Keratinocyte (primary cell): ENCODE data around the gene GJD2. TPM values are rescaled to one million over a fixed set of nuclear protein-coding genes. Genes with fewer than 3 reads are reported as not detected.
A peak's percentile ranks its signal among the peaks of the same experiment; 100 is the strongest.

Experiments
- DNase-seq: peaks from one replicate; pipeline ENCODE4 v3.0.0-alpha.2; 2011; ENCODE audit warnings: low read depth, missing footprints, low spot score
- FAIRE-seq: peaks from 2 replicates; lab custom pipeline; 2011; peaks lifted over from hg19 to GRCh38; lab: Jason Lieb, UNC
- H2AFZ ChIP-seq: 2 replicates; pipeline ENCODE4 v1.6.0; 2012; ENCODE audit warnings: low read length, control low read depth, inconsistent platforms; ENCODE audit not compliant: control insufficient read depth
- H3K27ac ChIP-seq: 2 replicates; pipeline ENCODE4 v1.5.1; 2011; ENCODE audit warnings: low read length; ENCODE audit not compliant: control insufficient read depth, insufficient read depth
- H3K27me3 ChIP-seq: 3 replicates; pipeline ENCODE4 v1.6.0; 2011; ENCODE audit warnings: low read length; ENCODE audit not compliant: control insufficient read depth, insufficient read depth; ENCODE audit errors: extremely low read depth
- H3K36me3 ChIP-seq, 2 experiments: 2 replicates in 1 of 2; 3 replicates in 1 of 2; pipeline ENCODE4 v1.5.1; 2011; ENCODE audit warnings: low read length in 2 of 2, mild to moderate bottlenecking in 1 of 2; ENCODE audit not compliant: control insufficient read depth in 2 of 2, insufficient read depth in 2 of 2; ENCODE audit errors: extremely low read depth in 1 of 2
- H3K4me1 ChIP-seq: 3 replicates; pipeline ENCODE4 v1.5.1; 2011; ENCODE audit warnings: low read length; ENCODE audit not compliant: control insufficient read depth, insufficient read depth; ENCODE audit errors: extremely low read depth
- H3K4me2 ChIP-seq: 3 replicates; pipeline ENCODE4 v1.6.0; 2011; ENCODE audit warnings: low read depth, low read length; ENCODE audit not compliant: control insufficient read depth, insufficient read depth; ENCODE audit errors: extremely low read depth
- H3K4me3 ChIP-seq, 3 experiments: fragments of 200-600 bp in 1 of 3; sonication (generic) in 1 of 3; 2 replicates in 2 of 3; 3 replicates in 1 of 3; pipeline ENCODE4 v1.5.1; 2011 to 2016; ENCODE audit warnings: low read length in 3 of 3, mild to moderate bottlenecking in 3 of 3, control low read depth in 2 of 3, inconsistent platforms in 1 of 3, low read depth in 1 of 3, mixed read lengths in 1 of 3, mixed run types in 1 of 3, moderate library complexity in 1 of 3; ENCODE audit not compliant: control insufficient read depth in 2 of 3, insufficient read depth in 2 of 3; ENCODE audit errors: extremely low read depth in 1 of 3
- H3K79me2 ChIP-seq: 2 replicates; pipeline ENCODE4 v1.6.0; 2012; ENCODE audit warnings: low read length; ENCODE audit not compliant: control insufficient read depth, insufficient read depth
- H3K9ac ChIP-seq: 3 replicates; pipeline ENCODE4 v1.6.0; 2011; ENCODE audit warnings: low read length; ENCODE audit not compliant: control insufficient read depth, insufficient read depth; ENCODE audit errors: extremely low read depth
- H3K9me1 ChIP-seq: 3 replicates; pipeline ENCODE4 v1.6.0; 2011; ENCODE audit warnings: low read length; ENCODE audit not compliant: control insufficient read depth, insufficient read depth; ENCODE audit errors: extremely low read depth
- H3K9me3 ChIP-seq: 2 replicates; pipeline ENCODE4 v1.5.1; 2012; ENCODE audit warnings: low read depth, low read length; ENCODE audit not compliant: control insufficient read depth
- H4K20me1 ChIP-seq: 3 replicates; pipeline ENCODE4 v1.6.0; 2011; ENCODE audit warnings: low read length; ENCODE audit not compliant: control insufficient read depth, insufficient read depth; ENCODE audit errors: extremely low read depth
- EZH2 ChIP-seq: IDR thresholded peaks from one replicate; pipeline ENCODE4 v1.6.1; 2012; ENCODE audit warnings: inconsistent platforms, mild to moderate bottlenecking, low read length, moderate library complexity
- dilution Hi-C: fragments of 300-500 bp; cut with MboI; formaldehyde crosslinking; loops from one replicate; pipeline ENCODE4 v1.7.0; 2020; ENCODE audit warnings: low sequenced_read_pairs; ENCODE audit not compliant: extremely low pct_ligation_motif_present
- polyA plus RNA-seq, 5 experiments: library from polyadenylated mRNA; depleted of rRNA in 3 of 5; stranded (reverse) in 3 of 5; stranded (forward) in 1 of 5; unstranded in 1 of 5; fragments of >200 nt; gene quantifications; 1 replicate in 1 of 5; 2 replicates in 3 of 5; 3 replicates in 1 of 5; pipeline versions ENCODE4 v1.2.1 to v1.2.3, GENCODE V29; 2011 to 2012; ENCODE audit warnings: missing spikeins in 2 of 5, low read depth in 1 of 5, low replicate concordance in 1 of 5
- TF ChIP-seq, protein P1 (sequence below), 3 experiments: IDR thresholded peaks in 1 of 3; conservative IDR thresholded peaks in 1 of 3; optimal IDR thresholded peaks in 1 of 3; 2 replicates in 2 of 3; 3 replicates in 1 of 3; pipeline versions ENCODE3 to v1.5.1; 2011; ENCODE audit warnings: low read length in 3 of 3, mild to moderate bottlenecking in 3 of 3, moderate library complexity in 2 of 3, control low read depth in 1 of 3, inconsistent platforms in 1 of 3; ENCODE audit not compliant: insufficient read depth in 2 of 3; ENCODE audit errors: extremely low read depth in 1 of 3

Gene GJD2
- polyA plus RNA-seq, 1 donor (not counting 4 experiments of a cell fraction or from before 2014, with no cell fraction given), result not detected

DNA sequence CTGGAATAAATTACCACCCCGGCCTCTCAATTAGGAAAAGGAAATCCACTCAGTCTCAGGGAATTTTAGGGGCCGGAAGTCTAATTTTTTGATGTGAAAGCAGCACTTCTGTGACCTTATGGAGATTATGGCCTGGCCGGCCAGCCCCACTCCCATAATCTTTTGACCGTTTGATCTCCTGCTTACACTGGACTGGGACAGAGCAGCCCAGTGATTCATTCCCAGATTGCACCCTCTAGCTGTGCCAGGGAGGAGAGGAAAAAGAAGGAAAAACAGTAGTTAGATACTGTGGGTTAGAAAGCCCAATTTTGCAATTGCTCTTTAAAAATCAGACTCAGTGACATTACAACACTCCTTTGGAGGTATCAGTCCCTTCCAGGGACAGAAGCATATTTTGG is 32.4 kb downstream of the GJD2 start:
- Histone ChIP-seq H3K9ac (no peak overlapping the region), H3K27ac (no peak overlapping the region), H2AFZ (no peak overlapping the region), H3K4me1 (peaks cover 6% of the 10 kb centered on the region), H3K9me3 (no peaks in the 10 kb centered on the region), H3K36me3 (no peaks in the 10 kb centered on the region), H3K9me1 (no peaks in the 10 kb centered on the region), H3K79me2 (no peaks in the 10 kb centered on the region), H3K4me3 (no peak overlapping the region), H3K27me3 (peaks cover 6% of the 10 kb centered on the region), H3K4me2 (peak overlapping the region; percentile 59), H4K20me1 (no peaks in the 10 kb centered on the region)
- TF ChIP-seq EZH2, result no peak
- no peak for FAIRE-seq
- DNase-seq, result no peak
- dilution Hi-C loops, result no loop called here

DNA sequence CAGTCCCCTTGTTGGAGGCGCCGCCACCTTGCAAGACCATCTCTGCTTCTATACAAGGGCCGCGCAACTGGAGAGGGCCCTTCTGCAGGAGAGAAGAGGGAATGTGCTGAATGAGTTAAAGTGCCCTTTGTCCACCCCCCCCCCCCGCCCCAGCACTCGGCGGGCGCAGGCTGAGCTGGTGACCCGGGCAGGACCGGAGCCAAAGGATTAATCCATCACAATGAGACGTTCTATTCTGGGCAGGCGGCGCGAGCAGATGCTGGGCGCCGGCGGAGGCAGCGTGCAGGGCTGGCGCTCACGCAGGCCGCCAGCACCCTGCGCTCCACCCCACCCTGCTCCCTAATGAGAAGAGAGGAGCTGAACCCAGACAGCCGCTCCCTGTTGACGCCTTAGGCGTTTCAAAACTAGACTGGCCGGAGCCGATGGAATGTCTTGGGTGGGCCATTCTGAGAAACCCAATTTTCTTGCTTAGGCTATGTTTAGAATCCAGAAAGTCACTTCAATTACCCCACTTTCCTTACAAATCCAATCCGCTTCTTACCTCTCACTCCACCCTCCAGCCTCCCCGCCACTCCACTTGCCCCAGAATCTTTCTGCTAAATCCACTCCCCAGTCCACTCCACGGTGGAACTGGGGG is 32.9 kb downstream of the GJD2 start:
- Histone ChIP-seq H3K9me3 (no peaks in the 10 kb centered on the region), H3K36me3 (no peaks in the 10 kb centered on the region), H3K4me1 (peaks cover 6% of the 10 kb centered on the region), H3K27me3 (peaks cover 6% of the 10 kb centered on the region), H3K4me3 (no peak overlapping the region), H3K4me2 (peak overlapping the region; percentile 59), H3K9me1 (no peaks in the 10 kb centered on the region), H3K79me2 (no peaks in the 10 kb centered on the region), H4K20me1 (no peaks in the 10 kb centered on the region), H3K9ac (no peak overlapping the region), H3K27ac (no peak overlapping the region), H2AFZ (peak overlapping the region; percentile 40)
- dilution Hi-C loops, result no loop called here
- no peak for FAIRE-seq
- DNase-seq, result no peak
- TF ChIP-seq, protein P1, sequence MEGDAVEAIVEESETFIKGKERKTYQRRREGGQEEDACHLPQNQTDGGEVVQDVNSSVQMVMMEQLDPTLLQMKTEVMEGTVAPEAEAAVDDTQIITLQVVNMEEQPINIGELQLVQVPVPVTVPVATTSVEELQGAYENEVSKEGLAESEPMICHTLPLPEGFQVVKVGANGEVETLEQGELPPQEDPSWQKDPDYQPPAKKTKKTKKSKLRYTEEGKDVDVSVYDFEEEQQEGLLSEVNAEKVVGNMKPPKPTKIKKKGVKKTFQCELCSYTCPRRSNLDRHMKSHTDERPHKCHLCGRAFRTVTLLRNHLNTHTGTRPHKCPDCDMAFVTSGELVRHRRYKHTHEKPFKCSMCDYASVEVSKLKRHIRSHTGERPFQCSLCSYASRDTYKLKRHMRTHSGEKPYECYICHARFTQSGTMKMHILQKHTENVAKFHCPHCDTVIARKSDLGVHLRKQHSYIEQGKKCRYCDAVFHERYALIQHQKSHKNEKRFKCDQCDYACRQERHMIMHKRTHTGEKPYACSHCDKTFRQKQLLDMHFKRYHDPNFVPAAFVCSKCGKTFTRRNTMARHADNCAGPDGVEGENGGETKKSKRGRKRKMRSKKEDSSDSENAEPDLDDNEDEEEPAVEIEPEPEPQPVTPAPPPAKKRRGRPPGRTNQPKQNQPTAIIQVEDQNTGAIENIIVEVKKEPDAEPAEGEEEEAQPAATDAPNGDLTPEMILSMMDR (optimal IDR thresholded peaks at IDR 0.05 in 1 of 3, IDR thresholded peaks at IDR 0.05 in 1 of 3, conservative IDR thresholded peaks at IDR 0.05 in 1 of 3; ENCODE audit: extremely low read depth in 1 of 3, insufficient read depth in 2 of 3, low read length in 3 of 3), result no peak
- TF ChIP-seq EZH2, result no peak
